ENCODE measurements around the gene RHOT1.

DNA sequence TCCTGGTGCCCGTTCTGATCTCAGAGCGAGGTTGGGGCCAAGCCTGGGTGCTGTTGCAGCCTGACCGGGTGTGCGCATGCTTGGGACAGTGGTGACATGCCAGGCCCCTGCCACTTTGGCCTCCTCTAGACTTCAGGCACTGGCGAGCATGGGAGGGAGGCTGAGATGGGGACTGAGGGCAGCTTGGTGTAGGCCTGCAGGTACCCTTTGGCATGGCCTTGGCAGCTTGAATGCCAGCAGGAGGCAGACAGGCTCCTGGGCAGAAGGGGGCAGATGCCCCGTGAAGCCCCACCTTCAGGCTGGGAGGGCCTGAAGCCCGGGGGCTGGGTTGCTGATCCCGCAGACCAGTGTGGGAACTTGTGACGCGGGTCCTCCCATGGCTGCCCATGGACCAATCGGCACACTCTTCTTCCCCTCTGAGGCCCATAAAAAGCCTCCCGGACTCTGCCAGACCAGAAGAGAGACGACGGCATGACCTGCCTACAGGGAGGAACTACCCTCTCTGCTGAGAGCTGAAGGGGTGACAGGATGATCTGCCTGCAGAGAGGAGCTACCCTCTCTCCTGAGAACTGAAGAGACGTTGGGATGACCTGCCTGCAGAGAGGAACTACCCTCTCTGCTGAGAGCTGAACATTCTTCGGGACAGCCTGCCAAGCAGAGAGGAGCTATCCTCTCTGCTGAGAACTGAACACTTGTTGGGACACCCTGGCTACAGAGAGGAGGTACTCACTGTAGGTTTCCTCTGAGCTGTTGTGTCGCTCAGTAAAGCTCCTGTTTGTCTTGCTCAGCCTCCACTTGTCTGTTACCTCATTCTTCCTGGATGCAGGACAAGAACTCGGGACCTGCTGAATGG lies 17.5 kb downstream of the RHOT1 start:
- TF ChIP-seq, protein P1, sequence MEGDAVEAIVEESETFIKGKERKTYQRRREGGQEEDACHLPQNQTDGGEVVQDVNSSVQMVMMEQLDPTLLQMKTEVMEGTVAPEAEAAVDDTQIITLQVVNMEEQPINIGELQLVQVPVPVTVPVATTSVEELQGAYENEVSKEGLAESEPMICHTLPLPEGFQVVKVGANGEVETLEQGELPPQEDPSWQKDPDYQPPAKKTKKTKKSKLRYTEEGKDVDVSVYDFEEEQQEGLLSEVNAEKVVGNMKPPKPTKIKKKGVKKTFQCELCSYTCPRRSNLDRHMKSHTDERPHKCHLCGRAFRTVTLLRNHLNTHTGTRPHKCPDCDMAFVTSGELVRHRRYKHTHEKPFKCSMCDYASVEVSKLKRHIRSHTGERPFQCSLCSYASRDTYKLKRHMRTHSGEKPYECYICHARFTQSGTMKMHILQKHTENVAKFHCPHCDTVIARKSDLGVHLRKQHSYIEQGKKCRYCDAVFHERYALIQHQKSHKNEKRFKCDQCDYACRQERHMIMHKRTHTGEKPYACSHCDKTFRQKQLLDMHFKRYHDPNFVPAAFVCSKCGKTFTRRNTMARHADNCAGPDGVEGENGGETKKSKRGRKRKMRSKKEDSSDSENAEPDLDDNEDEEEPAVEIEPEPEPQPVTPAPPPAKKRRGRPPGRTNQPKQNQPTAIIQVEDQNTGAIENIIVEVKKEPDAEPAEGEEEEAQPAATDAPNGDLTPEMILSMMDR (IDR thresholded peaks at IDR 0.05) = no peak
- no peak for TF ChIP-seq ZFX (IDR thresholded peaks at IDR 0.05; ENCODE audit: borderline replicate concordance)

Data from 22Rv1 (cell line).